ENCODE measurements around the gene LRRC71.

GRCh38 chr1:156905176-156905575, 15.3 kb upstream of the LRRC71 start:
- no peak for TF ChIP-seq CTCF (IDR thresholded peaks at IDR 0.05; ENCODE audit: low read depth, low read length)
- no peak for TF ChIP-seq EZH2phosphoT487 (IDR thresholded peaks at IDR 0.05; ENCODE audit: low read depth)
